ENCODE measurements around the gene NCS1.

NCS1 gene

GRCh38 chr9:130177898-130178805 is 5.9 kb downstream of the NCS1 start:
- DNase-seq, result peak; percentile 46

- DNase-seq, result no peak
Measured at GRCh38 chr9:130179331-130179907, 7.2 kb downstream of the NCS1 start.

GRCh38 chr9:130180516-130180915 is 8.3 kb downstream of the NCS1 start:
- DNase-seq, result no peak

GRCh38 chr9:130181678-130182380 is 9.6 kb downstream of the NCS1 start:
- no peak for DNase-seq

GRCh38 chr9:130182381-130182909 is 10.2 kb downstream of the NCS1 start:
- no peak for DNase-seq

GRCh38 chr9:130183133-130183762 is 11.0 kb downstream of the NCS1 start:
- peak; percentile 90 for DNase-seq

- no peak for DNase-seq
Measured at GRCh38 chr9:130185017-130185416, 12.8 kb downstream of the NCS1 start.

GRCh38 chr9:130185490-130186031 is 13.4 kb downstream of the NCS1 start:
- DNase-seq, result peak; percentile 70

GRCh38 chr9:130186051-130186450 is 13.8 kb downstream of the NCS1 start:
- DNase-seq, result no peak

- peak; percentile 64 for DNase-seq
Measured at GRCh38 chr9:130186839-130187522, 14.8 kb downstream of the NCS1 start.

- DNase-seq, result no peak
Measured at GRCh38 chr9:130187523-130187846, 15.3 kb downstream of the NCS1 start.

GRCh38 chr9:130188860-130189481 is 16.8 kb downstream of the NCS1 start:
- no peak for DNase-seq

- DNase-seq, result peak; percentile 76
Measured at GRCh38 chr9:130189840-130190239, 17.6 kb downstream of the NCS1 start.

GRCh38 chr9:130191068-130191748 is 19.0 kb downstream of the NCS1 start:
- DNase-seq, result no peak

- no peak for DNase-seq
Measured at GRCh38 chr9:130191749-130192120, 19.5 kb downstream of the NCS1 start.

- no peak for DNase-seq
Measured at GRCh38 chr9:130192382-130192999, 20.3 kb downstream of the NCS1 start.

- no peak for DNase-seq
Measured at GRCh38 chr9:130193103-130193502, 20.9 kb downstream of the NCS1 start.

GRCh38 chr9:130193531-130194377 is 21.6 kb downstream of the NCS1 start:
- no peak for DNase-seq

- DNase-seq, result no peak
Measured at GRCh38 chr9:130194378-130194932, 22.3 kb downstream of the NCS1 start.

Measured in fibroblast of skin of right biceps (primary cell).